NCI-H510A treated with DMSO at 0.1 percent for 48 hours (cell line): ENCODE data around the gene ITGB8.
"Not testable (repeated sequence)": the region's sequence is repeated elsewhere in the genome, so short reads cannot be mapped to it uniquely, and the experiment has no call there.

Experiments
- DNase-seq: peaks from one replicate; lab custom pipeline; 2025; lab: John Stamatoyannopoulos, UW

ITGB8 gene

GRCh38 chr7:20381406-20382034 lies 50.8 kb downstream of the ITGB8 start:
- no peak for DNase-seq

GRCh38 chr7:20383351-20383750 lies 52.7 kb downstream of the ITGB8 start:
- no peak for DNase-seq

DNA sequence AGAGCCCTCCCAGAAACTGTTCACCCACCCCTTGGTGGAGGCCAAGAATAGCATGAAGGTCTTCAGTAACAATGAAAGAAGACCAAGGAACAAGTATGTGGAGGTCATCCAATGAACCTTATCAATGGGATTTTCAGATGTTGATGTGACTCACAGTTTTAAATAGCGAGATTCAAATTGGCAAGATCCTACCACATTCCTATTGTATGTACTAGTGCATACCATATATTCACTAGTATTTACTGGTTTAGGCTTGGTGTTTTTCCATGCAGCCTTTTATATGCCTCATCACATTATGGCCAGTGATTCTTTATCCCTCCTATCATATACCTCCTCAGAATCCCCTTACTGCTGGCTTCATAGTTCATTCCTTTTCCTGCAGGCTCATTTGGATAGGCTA lies 54.4 kb downstream of the ITGB8 start:
- no peak for DNase-seq

DNA sequence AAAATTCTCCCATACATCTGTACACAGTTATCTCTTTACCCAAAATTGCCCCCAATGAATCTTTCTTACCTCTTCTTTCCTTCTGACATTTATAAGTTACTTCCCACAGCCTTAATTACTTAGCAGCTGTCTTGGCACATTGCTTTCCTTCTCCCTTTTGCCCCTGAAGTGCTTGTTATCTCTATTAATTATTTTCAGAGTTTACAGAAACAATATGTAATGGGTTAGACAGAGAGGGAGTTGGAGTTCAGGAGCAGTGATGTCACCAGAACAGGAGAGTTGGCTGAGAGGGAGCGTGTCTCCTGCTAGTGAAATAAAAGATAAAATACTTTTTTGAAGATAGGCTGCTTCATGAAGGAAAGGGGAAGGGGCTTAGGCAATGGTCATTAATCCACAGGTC lies 57.4 kb downstream of the ITGB8 start:
- no peak for DNase-seq

DNA sequence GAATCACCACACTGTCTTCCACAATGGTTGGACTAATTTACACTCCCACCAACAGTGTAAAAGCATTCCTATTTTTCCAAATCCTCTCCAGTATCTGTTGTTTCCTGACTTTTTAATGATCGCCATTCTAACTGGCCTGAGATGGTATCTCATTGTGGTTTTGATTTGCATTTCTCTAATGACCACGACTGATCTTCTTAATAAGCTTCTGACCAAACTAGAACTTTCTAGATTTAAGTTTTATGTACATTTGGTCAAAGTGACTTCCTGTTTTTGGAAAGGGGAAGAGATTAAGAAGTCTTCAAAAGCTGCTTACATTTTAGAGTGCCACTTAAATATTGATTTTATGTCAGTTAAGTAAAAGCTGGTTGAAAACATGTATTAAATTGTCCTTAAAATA lies 58.5 kb downstream of the ITGB8 start:
- DNase-seq, result not testable (repeated sequence)

DNA sequence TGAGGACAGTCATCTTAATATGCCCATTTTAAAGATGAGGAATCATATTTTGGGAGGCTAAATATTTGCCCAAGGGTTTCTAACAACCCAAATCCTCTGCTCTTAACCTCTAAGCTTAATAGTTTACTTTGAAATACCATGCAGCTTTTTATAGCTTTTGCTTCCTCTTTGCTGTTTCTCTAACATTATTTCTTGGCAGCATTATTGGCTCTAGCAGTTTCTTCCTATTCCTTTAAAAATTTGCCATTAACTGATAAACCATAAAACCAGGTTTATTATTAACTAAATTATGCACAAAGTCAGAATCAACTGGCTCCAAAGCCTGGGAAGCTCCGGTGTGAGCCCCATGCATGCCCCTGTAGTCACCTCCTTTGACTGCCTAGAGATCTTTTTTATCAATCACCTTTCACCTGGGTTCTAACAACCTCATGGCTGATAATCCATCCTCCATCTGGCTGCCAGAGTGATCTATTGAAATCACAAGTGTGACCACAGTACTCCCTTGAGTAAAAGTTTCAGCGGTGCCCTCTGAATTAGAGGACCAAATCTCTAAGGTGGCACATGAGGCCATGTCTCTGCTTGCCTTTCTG lies 62.4 kb downstream of the ITGB8 start:
- no peak for DNase-seq

DNA sequence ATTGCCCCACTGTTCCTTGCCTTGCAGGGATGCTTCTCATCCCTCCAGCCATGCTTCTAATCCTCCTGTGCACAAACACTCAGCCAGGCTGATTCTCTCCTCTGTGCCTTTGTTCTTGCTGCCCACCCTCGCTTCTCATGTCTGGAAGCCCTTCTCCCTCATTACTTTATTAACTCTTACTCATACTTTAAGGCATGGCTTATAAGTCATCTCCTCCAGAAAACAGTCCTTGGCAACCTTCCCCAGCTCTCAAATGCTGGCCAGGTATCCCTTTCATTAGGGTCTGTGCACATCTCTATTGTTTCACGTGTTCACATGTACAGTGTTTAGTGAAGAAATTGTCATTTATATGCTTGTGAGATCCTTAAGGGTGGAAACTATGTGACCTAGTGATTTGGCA lies 62.9 kb downstream of the ITGB8 start:
- no peak for DNase-seq

DNA sequence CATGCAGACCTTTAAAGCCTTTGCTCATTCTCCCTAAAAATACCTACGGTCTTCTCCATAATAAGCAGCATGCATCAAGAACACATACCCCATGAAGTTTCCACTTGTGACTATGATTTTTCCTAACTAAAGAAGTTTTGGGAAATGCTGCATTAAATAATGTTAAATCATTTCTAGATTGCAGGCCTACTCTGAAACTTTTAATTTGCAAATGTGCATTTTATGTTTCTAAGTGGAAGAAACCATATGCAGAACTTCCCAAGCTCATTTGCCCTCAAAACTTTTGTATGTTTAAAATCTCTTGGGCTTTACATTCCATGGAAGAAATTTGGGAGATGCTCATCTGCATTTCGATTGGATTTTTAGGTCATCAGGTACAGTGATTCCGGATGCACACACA lies 63.6 kb downstream of the ITGB8 start:
- DNase-seq, result no peak

DNA sequence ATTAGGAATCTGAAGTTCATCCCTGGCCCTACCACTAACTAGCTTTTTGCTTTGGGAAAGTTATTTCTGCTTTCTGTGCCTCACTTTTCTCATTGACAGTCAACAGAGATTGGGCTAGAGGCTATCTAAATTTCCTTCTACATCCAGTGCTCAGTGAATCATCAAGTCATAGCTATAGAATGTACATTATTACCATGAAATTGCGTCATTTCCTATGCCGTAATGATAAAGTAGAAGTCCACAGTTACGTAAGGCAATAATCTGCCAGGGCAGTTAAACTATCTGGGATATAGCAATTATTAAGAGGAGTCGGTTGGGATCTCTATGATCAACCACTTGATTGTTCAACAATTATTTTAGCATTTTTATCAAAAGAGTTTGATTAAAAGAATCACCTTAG lies 64.4 kb downstream of the ITGB8 start:
- DNase-seq, result no peak

DNA sequence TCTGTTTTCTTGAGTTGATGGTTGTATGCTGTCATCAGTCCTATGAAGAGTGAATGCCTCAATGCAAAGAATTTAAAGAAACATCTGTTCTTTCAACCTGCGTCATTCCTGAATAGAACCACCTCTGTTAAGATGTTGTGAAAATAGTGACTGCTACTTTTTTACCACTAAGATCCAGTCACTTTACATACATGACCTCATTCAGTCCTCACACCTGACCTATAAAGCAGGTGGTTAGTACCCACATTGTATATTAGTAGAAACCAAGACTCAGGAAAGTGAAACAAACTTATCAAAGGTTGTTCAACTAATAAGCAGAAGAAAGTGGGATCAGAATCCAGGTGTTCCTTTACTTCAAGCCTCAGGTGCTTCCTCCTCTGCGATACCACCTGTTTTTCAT lies 64.8 kb downstream of the ITGB8 start:
- DNase-seq, result no peak

DNA sequence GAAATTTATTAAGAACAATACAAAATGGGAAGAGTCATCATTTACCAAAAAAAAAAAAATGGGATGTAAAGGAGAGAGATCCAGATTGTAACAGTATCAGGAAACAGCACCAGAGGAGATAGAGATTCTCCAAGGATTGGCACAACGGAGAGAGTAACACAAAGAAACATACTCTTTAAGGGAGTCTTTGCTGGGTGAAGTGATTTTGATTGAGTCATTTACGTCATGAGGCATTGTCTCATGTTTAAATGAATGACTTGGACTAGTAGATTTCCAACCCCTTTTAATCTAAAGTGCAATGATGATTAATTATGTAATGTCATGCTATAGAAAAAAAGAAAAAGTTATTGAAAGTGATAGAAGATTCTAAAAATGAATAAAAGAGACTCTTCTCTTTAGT lies 68.8 kb downstream of the ITGB8 start:
- no peak for DNase-seq

GRCh38 chr7:20401861-20402746 lies 71.4 kb downstream of the ITGB8 start:
- DNase-seq, result no peak

GRCh38 chr7:20402747-20403230 lies 72.1 kb downstream of the ITGB8 start:
- DNase-seq, result no peak

DNA sequence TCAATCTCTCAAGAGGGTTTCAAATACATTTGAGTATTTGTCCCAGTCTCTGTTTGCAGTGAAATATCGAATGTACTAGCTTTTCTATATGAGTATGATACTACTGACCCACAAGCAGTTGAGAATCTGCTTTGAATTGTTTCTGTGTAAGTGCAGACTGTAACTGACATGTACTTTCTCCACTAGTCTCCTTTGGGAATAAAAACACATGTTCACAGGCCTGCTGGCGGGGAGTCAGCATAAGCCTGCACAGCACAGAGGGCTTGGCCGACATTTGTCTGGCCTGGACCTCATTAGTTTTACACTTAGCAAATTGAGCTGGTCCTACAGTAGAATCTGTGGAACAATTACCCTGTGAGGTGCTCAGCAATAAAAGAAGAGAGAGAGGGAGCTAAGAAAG lies 72.6 kb downstream of the ITGB8 start:
- DNase-seq, result no peak

DNA sequence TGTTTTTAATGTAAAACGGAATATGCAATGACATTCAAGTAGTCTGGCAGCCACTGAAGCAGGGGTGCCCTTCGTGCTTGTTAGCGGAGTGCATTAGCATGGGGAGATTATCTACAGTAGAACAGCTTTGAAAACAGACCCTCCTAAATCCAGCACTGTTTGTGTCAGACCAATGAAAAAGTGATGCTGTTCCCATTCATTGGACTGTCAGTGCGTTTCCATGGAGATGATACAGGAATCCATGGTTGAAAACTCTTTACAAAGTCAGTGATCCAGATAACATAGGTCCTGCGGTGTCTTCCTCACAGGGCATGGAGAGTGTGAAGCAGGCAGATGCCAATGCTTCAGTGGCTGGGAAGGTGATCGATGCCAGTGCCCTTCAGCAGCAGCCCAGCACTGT lies 73.6 kb downstream of the ITGB8 start:
- no peak for DNase-seq

DNA sequence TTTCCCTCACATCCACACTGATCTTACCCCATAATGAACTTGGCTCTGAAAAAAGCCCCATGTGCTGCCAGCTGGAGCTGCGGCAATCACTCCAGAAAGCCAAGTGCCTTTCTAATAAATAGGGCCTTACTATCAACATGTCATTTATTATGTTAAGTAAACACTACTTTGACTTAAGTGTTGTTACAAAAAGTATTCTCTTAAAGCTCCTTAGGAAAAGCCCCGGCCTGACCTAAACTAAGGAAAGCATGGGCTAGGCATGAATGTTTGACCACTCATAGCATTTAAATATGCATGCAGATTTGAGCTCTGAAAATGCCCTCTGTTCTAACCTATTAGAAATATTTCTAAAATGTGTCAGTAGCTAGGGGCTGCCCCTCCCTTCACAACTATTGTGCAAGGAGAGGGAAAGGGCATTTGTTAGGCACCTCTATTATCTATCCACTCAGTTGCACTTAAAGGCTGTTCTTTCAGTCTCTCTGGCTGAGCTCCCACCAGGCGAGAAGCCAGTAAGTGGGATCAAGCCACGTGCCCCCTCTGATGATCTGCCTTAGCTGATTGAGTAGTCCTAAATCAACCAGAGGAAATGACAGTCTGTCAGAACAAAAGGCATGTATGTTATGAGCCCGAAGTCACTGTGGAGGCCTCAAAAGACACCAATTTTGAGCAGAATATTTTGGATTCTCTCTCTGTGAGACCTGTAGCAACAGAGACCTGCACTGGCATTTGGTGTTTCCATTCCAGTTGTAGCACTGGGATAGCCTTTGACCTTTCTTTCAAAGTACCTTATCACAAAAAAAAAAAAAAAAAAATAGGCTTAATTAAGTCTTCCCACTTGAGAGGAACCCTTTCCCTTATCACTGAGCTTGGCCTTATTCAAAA lies 77.1 kb downstream of the ITGB8 start:
- DNase-seq, result peak; percentile 97

GRCh38 chr7:20408467-20408826 lies 77.7 kb downstream of the ITGB8 start:
- peak; percentile 7 for DNase-seq

GRCh38 chr7:20409961-20410360 lies 79.3 kb downstream of the ITGB8 start:
- DNase-seq, result no peak

DNA sequence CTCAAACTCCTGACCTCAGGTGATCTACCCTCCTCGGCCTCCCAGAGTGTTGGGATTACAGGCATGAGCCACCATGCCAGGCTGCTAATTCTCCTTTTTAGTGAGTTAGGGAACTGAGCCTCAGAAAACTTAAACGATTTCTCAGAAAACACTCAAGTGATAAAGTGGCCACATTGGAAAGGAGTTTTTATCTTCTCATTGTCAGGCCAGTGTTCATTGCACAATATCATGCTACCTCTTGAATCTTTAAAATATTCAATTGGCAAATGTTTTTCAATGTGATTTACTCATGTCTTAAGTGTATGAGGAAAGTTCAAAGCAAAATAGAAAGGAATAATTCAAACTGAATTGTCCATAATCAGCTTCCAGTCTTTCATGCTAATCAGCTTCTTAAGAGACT lies 80.7 kb downstream of the ITGB8 start:
- DNase-seq, result no peak

DNA sequence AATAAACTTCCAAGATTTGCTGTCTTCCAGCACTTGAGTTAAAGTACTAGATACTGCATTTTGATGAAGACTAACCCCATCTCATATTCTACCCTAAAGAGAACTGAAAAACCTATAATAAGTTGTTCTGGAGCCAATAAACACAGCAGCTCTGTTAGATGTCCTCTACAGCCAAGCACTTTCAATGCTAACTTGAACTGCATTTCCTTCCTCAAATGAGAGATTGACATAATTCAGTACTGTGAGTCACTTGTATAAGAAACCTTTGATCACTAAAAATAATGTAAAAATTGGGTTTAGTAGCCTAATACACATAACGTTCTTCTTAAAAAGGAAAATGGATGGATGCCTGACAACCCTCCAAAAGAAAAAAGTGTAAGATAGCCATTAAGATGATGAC lies 81.3 kb downstream of the ITGB8 start:
- no peak for DNase-seq

- DNase-seq, result no peak
Observed at GRCh38 chr7:20417260-20417659, 86.6 kb downstream of the ITGB8 start.

- no peak for DNase-seq
Observed at GRCh38 chr7:20417675-20418382, 87.1 kb downstream of the ITGB8 start.
